ENCODE results near the gene ITK.

ITK gene

GRCh38 chr5:157248821-157249470 is 68.3 kb downstream of the ITK start:
- H3K9me3 ChIP-seq (ENCODE audit: control insufficient read depth, low read length): no peaks in the 10 kb centered on the region
- no peak overlapping the region for H3K4me3 ChIP-seq (ENCODE audit: extremely low read depth, insufficient read depth, low read length, poor library complexity, severe bottlenecking)
- H3K4me1 ChIP-seq (ENCODE audit: control insufficient read depth, insufficient read depth, low read length, poor library complexity, severe bottlenecking): peaks cover 8% of the 10 kb centered on the region
- H3K27ac ChIP-seq (ENCODE audit: low read depth, low read length, severe bottlenecking): no peak overlapping the region
- WGBS, 2 experiments (ENCODE audit: insufficient coverage in 2 of 2): 91 to 94% methylated on average over 6 of the region's 11 CpGs
- no peaks in the 10 kb centered on the region for H3K36me3 ChIP-seq (ENCODE audit: control insufficient read depth, insufficient read depth, low read length)

GRCh38 chr5:157252711-157253465 is 72.2 kb downstream of the ITK start:
- Histone ChIP-seq H3K9me3 (ENCODE audit: control insufficient read depth, low read length) (no peaks in the 10 kb centered on the region), H3K27ac (ENCODE audit: low read depth, low read length, severe bottlenecking) (no peak overlapping the region), H3K4me3 (ENCODE audit: extremely low read depth, insufficient read depth, low read length, poor library complexity, severe bottlenecking) (no peak overlapping the region), H3K4me1 (ENCODE audit: control insufficient read depth, insufficient read depth, low read length, poor library complexity, severe bottlenecking) (no peaks in the 10 kb centered on the region), H3K36me3 (ENCODE audit: control insufficient read depth, insufficient read depth, low read length) (no peaks in the 10 kb centered on the region)
- 78 to 86% methylated on average over 3 to 4 of the region's 4 CpGs for WGBS, 2 experiments (ENCODE audit: insufficient coverage in 2 of 2)

GRCh38 chr5:157253547-157253946 is 72.9 kb downstream of the ITK start:
- no peak overlapping the region for H3K27ac ChIP-seq (ENCODE audit: low read depth, low read length, severe bottlenecking)
- H3K36me3 ChIP-seq (ENCODE audit: control insufficient read depth, insufficient read depth, low read length): no peaks in the 10 kb centered on the region
- H3K4me1 ChIP-seq (ENCODE audit: control insufficient read depth, insufficient read depth, low read length, poor library complexity, severe bottlenecking): no peaks in the 10 kb centered on the region
- no peaks in the 10 kb centered on the region for H3K9me3 ChIP-seq (ENCODE audit: control insufficient read depth, low read length)
- H3K4me3 ChIP-seq (ENCODE audit: extremely low read depth, insufficient read depth, low read length, poor library complexity, severe bottlenecking): no peak overlapping the region
- 0% methylated on average over 1 of the region's 2 CpGs; no CpG with 5 or more reads in 1 of the 2 experiments for WGBS, 2 experiments (ENCODE audit: insufficient coverage in 2 of 2)

- H3K4me1 ChIP-seq (ENCODE audit: control insufficient read depth, insufficient read depth, low read length, poor library complexity, severe bottlenecking): no peaks in the 10 kb centered on the region
- H3K4me3 ChIP-seq (ENCODE audit: extremely low read depth, insufficient read depth, low read length, poor library complexity, severe bottlenecking): no peak overlapping the region
- no CpG with 5 or more reads among the region's 6 CpGs for WGBS, 2 experiments (ENCODE audit: insufficient coverage in 2 of 2)
- H3K27ac ChIP-seq (ENCODE audit: low read depth, low read length, severe bottlenecking): no peak overlapping the region
- H3K36me3 ChIP-seq (ENCODE audit: control insufficient read depth, insufficient read depth, low read length): no peaks in the 10 kb centered on the region
- no peaks in the 10 kb centered on the region for H3K9me3 ChIP-seq (ENCODE audit: control insufficient read depth, low read length)
These were observed 77.8 kb downstream of the ITK start for GRCh38 chr5:157258450-157258849.

- 88 to 95% methylated on average over 4 of the region's 4 CpGs for WGBS, 2 experiments (ENCODE audit: insufficient coverage in 2 of 2)
- Histone ChIP-seq H3K4me1 (ENCODE audit: control insufficient read depth, insufficient read depth, low read length, poor library complexity, severe bottlenecking) (no peaks in the 10 kb centered on the region), H3K4me3 (ENCODE audit: extremely low read depth, insufficient read depth, low read length, poor library complexity, severe bottlenecking) (no peak overlapping the region), H3K9me3 (ENCODE audit: control insufficient read depth, low read length) (no peaks in the 10 kb centered on the region), H3K27ac (ENCODE audit: low read depth, low read length, severe bottlenecking) (no peak overlapping the region), H3K36me3 (ENCODE audit: control insufficient read depth, insufficient read depth, low read length) (no peaks in the 10 kb centered on the region)
These were observed 79.1 kb downstream of the ITK start for GRCh38 chr5:157259699-157260098.

GRCh38 chr5:157263496-157264090 is 83.0 kb downstream of the ITK start:
- 85 to 95% methylated on average over 3 to 4 of the region's 7 CpGs for WGBS, 2 experiments (ENCODE audit: insufficient coverage in 2 of 2)
- Histone ChIP-seq H3K27ac (ENCODE audit: low read depth, low read length, severe bottlenecking) (no peak overlapping the region), H3K4me1 (ENCODE audit: control insufficient read depth, insufficient read depth, low read length, poor library complexity, severe bottlenecking) (peaks cover 14% of the 10 kb centered on the region), H3K4me3 (ENCODE audit: extremely low read depth, insufficient read depth, low read length, poor library complexity, severe bottlenecking) (no peak overlapping the region), H3K36me3 (ENCODE audit: control insufficient read depth, insufficient read depth, low read length) (no peaks in the 10 kb centered on the region), H3K9me3 (ENCODE audit: control insufficient read depth, low read length) (no peaks in the 10 kb centered on the region)

GRCh38 chr5:157265714-157266285 is 85.2 kb downstream of the ITK start, which contains the start of gene CYFIP2:
CYFIP2 (plus strand) TSS chr5:157266123; CDS start chr5:157285362, 19,239 bp downstream.
- Histone ChIP-seq H3K9me3 (ENCODE audit: control insufficient read depth, low read length) (no peaks in the 10 kb centered on the region), H3K27ac (ENCODE audit: low read depth, low read length, severe bottlenecking) (no peak within 1 kb of the TSS), H3K36me3 (ENCODE audit: control insufficient read depth, insufficient read depth, low read length) (no peaks in the 10 kb centered on the region), H3K4me3 (ENCODE audit: extremely low read depth, insufficient read depth, low read length, poor library complexity, severe bottlenecking) (peak within 1 kb of the TSS; percentile 58), H3K4me1 (ENCODE audit: control insufficient read depth, insufficient read depth, low read length, poor library complexity, severe bottlenecking) (peaks cover 14% of the 10 kb centered on the region)
- 0 to 2% methylated on average over 36 to 54 of the region's 58 CpGs for WGBS, 2 experiments (ENCODE audit: insufficient coverage in 2 of 2)

GRCh38 chr5:157266286-157267007 is 85.8 kb downstream of the ITK start:
- WGBS, 2 experiments (ENCODE audit: insufficient coverage in 2 of 2): 1 to 2% methylated on average over 40 to 55 of the region's 62 CpGs
- Histone ChIP-seq H3K9me3 (ENCODE audit: control insufficient read depth, low read length) (no peaks in the 10 kb centered on the region), H3K36me3 (ENCODE audit: control insufficient read depth, insufficient read depth, low read length) (no peaks in the 10 kb centered on the region), H3K4me1 (ENCODE audit: control insufficient read depth, insufficient read depth, low read length, poor library complexity, severe bottlenecking) (peaks cover 14% of the 10 kb centered on the region), H3K4me3 (ENCODE audit: extremely low read depth, insufficient read depth, low read length, poor library complexity, severe bottlenecking) (peak overlapping the region; percentile 58), H3K27ac (ENCODE audit: low read depth, low read length, severe bottlenecking) (no peak overlapping the region)

GRCh38 chr5:157267025-157267424 is 86.4 kb downstream of the ITK start:
- Histone ChIP-seq H3K36me3 (ENCODE audit: control insufficient read depth, insufficient read depth, low read length) (no peaks in the 10 kb centered on the region), H3K4me3 (ENCODE audit: extremely low read depth, insufficient read depth, low read length, poor library complexity, severe bottlenecking) (peak overlapping the region; percentile 58), H3K9me3 (ENCODE audit: control insufficient read depth, low read length) (no peaks in the 10 kb centered on the region), H3K27ac (ENCODE audit: low read depth, low read length, severe bottlenecking) (no peak overlapping the region), H3K4me1 (ENCODE audit: control insufficient read depth, insufficient read depth, low read length, poor library complexity, severe bottlenecking) (peaks cover 14% of the 10 kb centered on the region)
- WGBS, 2 experiments (ENCODE audit: insufficient coverage in 2 of 2): 77 to 88% methylated on average over 3 of the region's 3 CpGs

GRCh38 chr5:157267761-157268480 is 87.3 kb downstream of the ITK start:
- Histone ChIP-seq H3K4me1 (ENCODE audit: control insufficient read depth, insufficient read depth, low read length, poor library complexity, severe bottlenecking) (peaks cover 14% of the 10 kb centered on the region), H3K36me3 (ENCODE audit: control insufficient read depth, insufficient read depth, low read length) (no peaks in the 10 kb centered on the region), H3K27ac (ENCODE audit: low read depth, low read length, severe bottlenecking) (no peak overlapping the region), H3K4me3 (ENCODE audit: extremely low read depth, insufficient read depth, low read length, poor library complexity, severe bottlenecking) (no peak overlapping the region), H3K9me3 (ENCODE audit: control insufficient read depth, low read length) (no peaks in the 10 kb centered on the region)
- 93% methylated on average over 8 of the region's 8 CpGs for WGBS, 2 experiments (ENCODE audit: insufficient coverage in 2 of 2)

Measured in mesodermal cell (in vitro differentiated cells).